H1 (cell line): ENCODE measurements around the gene NME9. TPM values are rescaled to one million over a fixed set of nuclear protein-coding genes. Genes with fewer than 3 reads are reported as not detected.

Source experiments
- CTCF ChIA-PET: fragments of 300-600 bp; sonication (Branson Sonifier 250); formaldehyde crosslinking; loops from one replicate; lab custom pipeline; 2021; ENCODE audit not compliant: partially characterized antibody; lab: Charles Lee
- POLR2A ChIA-PET: fragments of 300-600 bp; sonication (Branson Sonifier 250); formaldehyde crosslinking; loops from one replicate; lab custom pipeline; 2021; ENCODE audit warnings: inconsistent platforms; ENCODE audit not compliant: partially characterized antibody; lab: Charles Lee
- DNase-seq, 2 experiments: peaks; one replicate each; pipeline versions ENCODE4 v3.0.0 to v3.0.0-alpha.2; 2010 to 2022; ENCODE audit warnings: low spot score in 2 of 2, low read depth in 1 of 2, mixed read lengths in 1 of 2
- FAIRE-seq: peaks from 2 replicates; lab custom pipeline; 2011; peaks lifted over from hg19 to GRCh38; lab: Jason Lieb, UNC
- H2AFZ ChIP-seq: 2 replicates; pipeline ENCODE4 v1.8.1; 2012; ENCODE audit warnings: low read length, inconsistent platforms
- H2AK5ac ChIP-seq: 2 replicates; pipeline ENCODE4 v1.6.1; 2013; ENCODE audit warnings: low read depth, low read length
- H2BK120ac ChIP-seq: replicated peaks from 2 replicates; pipeline ENCODE3; 2013; ENCODE audit warnings: low read depth, low read length, inconsistent platforms
- H2BK12ac ChIP-seq: 2 replicates; pipeline ENCODE4 v1.6.1; 2013; ENCODE audit warnings: low read depth, low read length
- H2BK15ac ChIP-seq: 2 replicates; pipeline ENCODE4 v1.6.1; 2013; ENCODE audit warnings: low read length
- H2BK20ac ChIP-seq: 2 replicates; pipeline ENCODE4 v1.6.1; 2013; ENCODE audit warnings: low read length
- H2BK5ac ChIP-seq: 2 replicates; pipeline ENCODE4 v1.6.1; 2013; ENCODE audit warnings: low read depth, low read length
- H3K14ac ChIP-seq: 2 replicates; pipeline ENCODE4 v1.6.1; 2013; ENCODE audit warnings: inconsistent platforms; ENCODE audit not compliant: insufficient read length
- H3K18ac ChIP-seq: 2 replicates; pipeline ENCODE4 v1.6.1; 2013; ENCODE audit warnings: low read length; ENCODE audit errors: extremely low read depth
- H3K23ac ChIP-seq: 2 replicates; pipeline ENCODE4 v1.6.1; 2013; ENCODE audit warnings: inconsistent platforms; ENCODE audit not compliant: insufficient read length
- H3K23me2 ChIP-seq: 2 replicates; pipeline ENCODE4 v1.6.1; 2013; ENCODE audit warnings: low read depth, low read length
- H3K27ac ChIP-seq: 2 replicates; pipeline ENCODE4 v1.6.1; 2011; ENCODE audit warnings: low read depth, low read length, inconsistent platforms
- H3K27me3 ChIP-seq, 4 experiments: replicated peaks in 1 of 4; 1 replicate in 1 of 4; 2 replicates in 3 of 4; pipeline versions ENCODE4 v1.6.1 to v1.8.1; 2011 to 2013; ENCODE audit warnings: low read length in 3 of 4, mild to moderate bottlenecking in 3 of 4, inconsistent platforms in 2 of 4, mixed read lengths in 2 of 4, moderate library complexity in 1 of 4; ENCODE audit not compliant: control insufficient read depth in 3 of 4, insufficient read depth in 3 of 4; ENCODE audit errors: extremely low read depth in 1 of 4
- H3K36me3 ChIP-seq, 4 experiments: 2 replicates each; pipeline versions ENCODE4 v1.6.1 to v1.8.1; 2011 to 2013; ENCODE audit warnings: mild to moderate bottlenecking in 4 of 4, low read length in 3 of 4, moderate library complexity in 2 of 4, control low read depth in 1 of 4, inconsistent platforms in 1 of 4; ENCODE audit not compliant: insufficient read depth in 4 of 4, control insufficient read depth in 2 of 4
- H3K4ac ChIP-seq: replicated peaks from 2 replicates; pipeline ENCODE3; 2013; ENCODE audit warnings: low read length, low read depth, mixed read lengths, inconsistent platforms; ENCODE audit not compliant: insufficient read length
- H3K4me1 ChIP-seq, 4 experiments: replicated peaks in 1 of 4; 1 replicate in 1 of 4; 2 replicates in 3 of 4; pipeline versions ENCODE4 v1.6.1 to v1.8.1; 2011 to 2013; ENCODE audit warnings: low read length in 3 of 4, inconsistent platforms in 2 of 4, mixed read lengths in 1 of 4; ENCODE audit not compliant: insufficient read depth in 4 of 4, control insufficient read depth in 3 of 4
- H3K4me2 ChIP-seq, 2 experiments: 2 replicates each; pipeline versions ENCODE4 v1.6.1 to v1.8.1; 2011 to 2013; ENCODE audit warnings: low read depth in 2 of 2, low read length in 2 of 2, control low read depth in 1 of 2, inconsistent platforms in 1 of 2, mild to moderate bottlenecking in 1 of 2; ENCODE audit not compliant: insufficient read depth in 1 of 2
- H3K4me3 ChIP-seq, 4 experiments: fragments of 200-600, 300-600 bp in 1 of 4; sonication (generic), shearing (Covaris generic), sonication (Bioruptor Twin) in 1 of 4; 2 replicates each; pipeline versions ENCODE4 v1.5.1 to v1.8.1; 2011 to 2016; ENCODE audit warnings: low read length in 4 of 4, low read depth in 3 of 4, control low read depth in 2 of 4, inconsistent platforms in 2 of 4, mild to moderate bottlenecking in 2 of 4, mixed read lengths in 1 of 4, moderate library complexity in 1 of 4; ENCODE audit not compliant: insufficient read depth in 2 of 4; ENCODE audit errors: extremely low read depth in 1 of 4
- H3K56ac ChIP-seq: replicated peaks from 2 replicates; pipeline ENCODE3; 2013; ENCODE audit warnings: low read depth, mild to moderate bottlenecking, mixed read lengths, low read length, inconsistent platforms; ENCODE audit not compliant: insufficient read length
- H3K79me1 ChIP-seq: 2 replicates; pipeline ENCODE4 v1.6.1; 2013; ENCODE audit warnings: low read depth, low read length, control low read depth
- H3K79me2 ChIP-seq, 2 experiments: 2 replicates each; pipeline versions ENCODE4 v1.6.1 to v1.8.1; 2012 to 2013; ENCODE audit warnings: low read length in 2 of 2, mild to moderate bottlenecking in 2 of 2, inconsistent platforms in 1 of 2; ENCODE audit not compliant: insufficient read depth in 2 of 2, control insufficient read depth in 1 of 2
- H3K9ac ChIP-seq, 4 experiments: replicated peaks in 1 of 4; 1 replicate in 1 of 4; 2 replicates in 3 of 4; pipeline versions ENCODE4 v1.6.1 to v1.8.1; 2011 to 2013; ENCODE audit warnings: low read depth in 3 of 4, low read length in 3 of 4, control low read depth in 2 of 4, mild to moderate bottlenecking in 2 of 4, moderate library complexity in 2 of 4, inconsistent platforms in 1 of 4; ENCODE audit errors: extremely low read depth in 1 of 4
- H3K9me3 ChIP-seq, 2 experiments: 2 replicates each; pipeline versions ENCODE4 v1.6.1 to v1.8.1; 2012 to 2013; ENCODE audit warnings: mild to moderate bottlenecking in 2 of 2, moderate library complexity in 2 of 2, control low read depth in 1 of 2, inconsistent platforms in 1 of 2, low read depth in 1 of 2, low read length in 1 of 2, mixed read lengths in 1 of 2; ENCODE audit not compliant: insufficient read depth in 2 of 2
- H4K20me1 ChIP-seq, 2 experiments: replicated peaks in 1 of 2; 2 replicates each; pipeline versions ENCODE3 to v1.8.1; 2011 to 2013; ENCODE audit warnings: inconsistent platforms in 2 of 2, low read length in 2 of 2, mild to moderate bottlenecking in 1 of 2; ENCODE audit not compliant: insufficient read depth in 2 of 2, control insufficient read depth in 1 of 2
- H4K5ac ChIP-seq: 2 replicates; pipeline ENCODE4 v1.6.1; 2013; ENCODE audit warnings: low read length, low read depth, mixed read lengths, inconsistent platforms; ENCODE audit not compliant: insufficient read length
- H4K8ac ChIP-seq: 2 replicates; pipeline ENCODE4 v1.8.0; 2013; ENCODE audit warnings: mild to moderate bottlenecking, moderate library complexity, low read length, inconsistent platforms; ENCODE audit not compliant: insufficient read depth; ENCODE audit errors: extremely low read depth
- H4K91ac ChIP-seq: replicated peaks from 2 replicates; pipeline ENCODE3; 2013; ENCODE audit warnings: low read length, mixed read lengths, inconsistent platforms; ENCODE audit not compliant: insufficient read length
- WGBS, 2 experiments: shearing (Covaris generic) in 1 of 2; methylation state at CpG; one replicate each; pipeline versions ENCODE4 v1.1.6 to v1.1.7; 2013 to 2015; ENCODE audit warnings: low lambda C conversion rate in 2 of 2, mixed read lengths in 2 of 2, inconsistent platforms in 1 of 2, low coverage in 1 of 2, missing lambda C conversion rate in 1 of 2; ENCODE audit not compliant: insufficient replicate concordance in 2 of 2, insufficient coverage in 1 of 2, insufficient read length in 1 of 2; ENCODE audit errors: extremely low coverage in 1 of 2, missing lambda C conversion rate in 1 of 2; 5-methylcytosine and 5-hydroxymethylcytosine counted together
- polyA plus RNA-seq, 7 experiments: library from polyadenylated mRNA; depleted of rRNA in 3 of 7; stranded (reverse) in 5 of 7; unstranded in 2 of 7; fragments of >200 nt in 5 of 7; fragments of 200-250 nt in 2 of 7; gene quantifications; 1 replicate in 5 of 7; 2 replicates in 1 of 7; 4 replicates in 1 of 7; pipeline versions ENCODE4 v1.2.1 to v1.2.3, GENCODE V29; 2011 to 2013; ENCODE audit warnings: missing spikeins in 2 of 7, mixed read lengths in 2 of 7
- total RNA-seq: library from RNA; stranded (reverse); fragmentation: NEBNext Ultra II Directional; extraction: Animal tissue kit (Norgen Biotek cat#: 25700); gene quantifications from 2 replicates; pipeline ENCODE4 v1.2.1, GENCODE V29; 2021

NME9 gene
- total and polyA plus RNA-seq, 2 of the 8 experiments (the other 6 are each of a cell fraction or from before 2014, with no cell fraction given): 0.11 TPM; not detected in 1

DNA sequence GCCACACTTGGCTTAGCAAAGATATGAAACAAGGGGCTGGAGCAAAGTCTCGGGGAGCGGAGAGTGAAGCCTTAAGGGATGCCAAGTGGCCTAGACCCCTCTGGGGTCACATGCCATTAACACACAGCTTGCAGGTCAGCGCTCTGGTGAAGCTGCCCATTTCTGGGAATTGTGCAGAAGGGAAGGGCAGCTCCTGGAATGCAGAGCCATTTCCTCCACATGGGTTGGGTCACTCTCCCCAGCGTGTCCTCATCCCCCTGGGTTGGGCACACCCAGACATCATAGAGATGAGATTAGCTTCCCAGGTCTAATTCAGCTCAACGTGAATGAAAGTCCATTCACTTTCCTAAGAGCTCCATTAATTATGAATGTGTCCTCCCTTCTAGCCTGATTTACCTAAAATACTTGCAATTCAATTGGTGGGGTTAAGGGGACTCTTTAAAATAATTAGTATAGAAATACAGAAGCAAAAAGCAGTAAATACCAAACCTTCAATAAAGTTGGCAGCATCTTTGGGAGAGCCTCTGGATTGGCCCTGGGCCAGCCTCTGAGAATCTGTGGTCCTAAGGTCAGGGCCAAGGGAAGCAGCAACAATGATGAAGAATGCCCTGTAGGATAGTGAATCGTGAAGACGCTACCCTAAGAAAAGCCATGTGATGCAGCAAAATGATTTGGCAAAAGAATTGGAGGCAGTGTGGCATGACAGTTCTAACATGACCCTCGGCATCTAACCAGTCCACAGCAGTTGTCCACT, 36.5 kb upstream of the NME9 start:
- peaks cover 2% of the 10 kb centered on the region; the same call in 1 of the 2 replicates for H3K79me1 ChIP-seq
- H3K9ac ChIP-seq: no peak overlapping the region
- no peak overlapping the region for H3K4ac ChIP-seq
- ChIA-PET POLR2A (interaction anchor here (0.9 to 1.1 kb wide), 2 partner anchors 16 to 18 kb away, joined by 3 read pairs; no protein-coding TSS in a partner anchor), CTCF (interaction anchor here (0.6 to 1.4 kb wide), 3 partner anchors 16 to 183 kb away, joined by 3 to 5 read pairs (median 4); no protein-coding TSS in a partner anchor)
- no peak overlapping the region for H2BK120ac ChIP-seq
- H3K14ac ChIP-seq: no peak overlapping the region
- DNase-seq (no peak), FAIRE-seq (no peak)
- H3K9me3 ChIP-seq: no peaks in the 10 kb centered on the region
- no peak overlapping the region for H2BK5ac ChIP-seq
- no peak overlapping the region for H4K8ac ChIP-seq
- no peaks in the 10 kb centered on the region for H3K79me2 ChIP-seq
- H4K20me1 ChIP-seq: peaks cover 0 to 1% of the 10 kb centered on the region in 2 experiments
- H3K4me2 ChIP-seq: no peak overlapping the region
- H2BK20ac ChIP-seq: no peak overlapping the region
- no peaks in the 10 kb centered on the region; a peak in 1 of 7 replicates for H3K27me3 ChIP-seq
- 75% methylated on average over 8 of the region's 8 CpGs; no CpG with 5 or more reads in 1 of the 2 experiments for WGBS, 2 experiments
- H3K56ac ChIP-seq: no peak overlapping the region
- H3K23me2 ChIP-seq: no peaks in the 10 kb centered on the region
- H2BK15ac ChIP-seq: no peak overlapping the region
- no peak overlapping the region for H2AK5ac ChIP-seq
- H4K91ac ChIP-seq: no peak overlapping the region
- no peaks in the 10 kb centered on the region; a peak in 1 of 7 replicates for H3K4me1 ChIP-seq
- H3K36me3 ChIP-seq: no peaks in the 10 kb centered on the region
- H3K4me3 ChIP-seq: no peak overlapping the region
- H3K18ac ChIP-seq: no peak overlapping the region
- no peak overlapping the region for H2AFZ ChIP-seq
- no peak overlapping the region for H2BK12ac ChIP-seq
- no peak overlapping the region for H3K23ac ChIP-seq
- H3K27ac ChIP-seq: no peak overlapping the region
- H4K5ac ChIP-seq: no peak overlapping the region
